CD4-positive, alpha-beta T cell treated with Interleukin-21 for 1 hour (primary cell): Measurements from ENCODE around the gene SFRP5.
A peak's percentile ranks its signal among the peaks of the same experiment; 100 is the strongest.

ENCODE experiments used
- DNase-seq: peaks from one replicate; pipeline ENCODE4 v3.0.0-alpha.2; 2020

The SFRP5 gene

DNA sequence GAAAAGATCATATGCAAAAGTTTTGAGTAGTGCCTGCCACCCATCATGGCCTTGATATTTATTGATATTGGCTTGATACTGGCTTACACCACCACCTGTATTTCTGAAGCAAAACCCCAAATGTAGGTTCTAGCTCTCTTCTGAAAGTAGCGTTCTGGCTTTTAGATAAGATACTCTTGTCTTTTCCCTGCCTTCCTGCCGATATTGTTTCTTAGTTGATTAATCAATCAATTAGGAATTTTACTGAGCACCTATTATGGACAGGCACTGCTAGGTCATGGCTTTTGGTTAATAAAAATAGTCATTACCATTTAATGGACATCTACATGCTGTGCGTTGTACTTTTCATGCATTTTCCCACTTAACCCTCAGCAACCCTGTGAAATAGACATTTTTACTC, 7.9 kb downstream of the SFRP5 start:
- DNase-seq: no peak

DNA sequence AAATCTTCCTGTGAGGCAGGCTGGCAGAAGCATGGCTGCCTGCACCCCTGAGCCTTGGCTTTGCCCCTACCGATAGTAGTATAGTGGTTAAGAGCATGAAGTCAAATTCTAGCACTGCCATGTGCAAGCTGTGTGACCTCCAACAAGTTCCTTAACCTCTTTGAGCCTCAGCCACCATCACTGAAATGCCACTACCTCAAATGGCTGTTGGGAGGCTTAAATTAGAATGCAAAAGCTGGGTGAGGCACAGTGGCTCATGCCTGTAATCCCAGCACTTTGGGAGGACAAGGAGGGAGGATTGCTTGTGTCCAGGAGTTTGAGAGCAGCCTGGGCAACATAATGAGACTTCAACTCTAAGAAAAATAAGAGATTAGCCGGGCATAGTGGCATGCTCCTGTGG, 8.4 kb downstream of the SFRP5 start:
- DNase-seq: no peak

DNA sequence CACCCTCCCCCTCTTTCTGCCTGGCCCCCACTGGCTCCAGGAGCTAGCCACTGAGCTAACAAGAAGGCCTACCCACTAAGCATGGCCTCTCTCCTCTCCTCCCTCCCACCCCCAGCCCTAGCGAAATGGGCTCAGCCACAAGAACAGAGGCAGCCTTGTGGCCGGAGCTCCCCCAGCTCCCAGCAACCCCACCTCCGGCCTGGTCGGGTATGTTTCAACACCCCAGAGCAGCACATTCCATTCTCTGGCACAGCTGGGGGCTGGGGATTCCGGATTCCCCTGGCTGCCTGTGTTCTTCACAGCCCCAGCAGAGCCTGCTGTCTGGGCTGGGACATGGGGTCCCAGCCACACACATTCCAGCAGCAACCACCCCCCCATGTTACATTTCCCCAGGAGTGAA, 9.0 kb downstream of the SFRP5 start:
- no peak for DNase-seq

DNA sequence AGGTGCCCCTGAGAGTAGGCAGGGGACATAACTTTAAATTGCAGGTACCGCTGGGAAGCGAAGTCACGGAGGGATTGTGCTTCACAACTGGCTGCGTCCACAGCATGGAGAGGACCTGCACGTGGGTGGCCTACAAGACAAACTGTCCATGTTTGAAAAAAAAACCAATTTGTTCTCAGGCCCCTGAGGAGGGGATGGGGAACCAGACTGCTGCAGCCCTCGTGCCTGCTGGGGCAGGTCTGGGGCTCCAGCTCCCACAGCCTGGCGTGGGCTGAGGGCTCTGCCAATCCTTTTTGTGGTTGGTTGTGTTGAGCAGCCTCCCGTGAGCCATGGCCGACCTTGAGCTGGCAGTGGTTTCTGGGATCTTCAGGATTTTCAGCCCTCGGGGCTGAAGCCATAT, 9.7 kb downstream of the SFRP5 start:
- DNase-seq: no peak

- DNase-seq: no peak
Measured at GRCh38 chr10:97761331-97761865, 10.4 kb downstream of the SFRP5 start.

DNA sequence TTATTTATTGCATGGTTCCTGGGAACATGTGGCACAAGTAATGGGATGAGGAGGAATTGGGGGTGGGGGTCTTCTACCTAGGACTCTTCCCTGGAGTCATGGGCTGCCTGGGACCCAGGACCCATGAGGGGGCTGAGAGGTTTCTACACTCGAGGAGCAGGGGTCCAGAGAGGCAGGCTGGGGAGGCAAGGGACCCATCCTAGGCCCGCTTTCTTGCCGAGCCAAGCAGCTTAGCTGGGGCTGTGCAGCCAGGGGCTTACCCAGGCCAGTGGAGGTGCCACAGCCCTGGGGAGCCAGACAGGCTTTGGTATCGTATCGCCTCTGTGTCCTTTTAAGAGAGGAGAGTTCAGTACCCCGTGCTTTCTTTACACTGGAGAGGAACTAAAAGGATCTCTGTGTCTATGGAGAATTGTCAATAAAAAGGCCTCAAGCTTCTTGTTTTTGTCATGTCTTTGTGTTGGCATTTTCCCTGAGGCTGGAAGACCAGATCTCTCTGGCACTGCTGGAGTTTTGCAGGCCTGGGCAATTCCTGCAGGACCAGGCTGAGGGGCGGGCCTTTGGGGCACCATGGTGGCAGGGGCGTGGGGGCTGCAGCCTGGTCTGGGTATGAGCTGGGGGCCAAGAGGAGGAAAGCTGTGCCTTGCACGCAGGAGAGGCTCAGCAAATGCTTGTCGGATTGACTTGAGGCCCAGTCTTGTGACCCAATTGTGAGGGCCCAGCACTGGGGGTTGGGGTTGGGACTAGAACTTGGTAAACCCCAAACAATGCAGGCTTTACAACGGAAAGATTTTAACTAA, 11.1 kb downstream of the SFRP5 start:
- no peak for DNase-seq

- no peak for DNase-seq
Measured at GRCh38 chr10:97759946-97760345, 11.9 kb downstream of the SFRP5 start.

DNA sequence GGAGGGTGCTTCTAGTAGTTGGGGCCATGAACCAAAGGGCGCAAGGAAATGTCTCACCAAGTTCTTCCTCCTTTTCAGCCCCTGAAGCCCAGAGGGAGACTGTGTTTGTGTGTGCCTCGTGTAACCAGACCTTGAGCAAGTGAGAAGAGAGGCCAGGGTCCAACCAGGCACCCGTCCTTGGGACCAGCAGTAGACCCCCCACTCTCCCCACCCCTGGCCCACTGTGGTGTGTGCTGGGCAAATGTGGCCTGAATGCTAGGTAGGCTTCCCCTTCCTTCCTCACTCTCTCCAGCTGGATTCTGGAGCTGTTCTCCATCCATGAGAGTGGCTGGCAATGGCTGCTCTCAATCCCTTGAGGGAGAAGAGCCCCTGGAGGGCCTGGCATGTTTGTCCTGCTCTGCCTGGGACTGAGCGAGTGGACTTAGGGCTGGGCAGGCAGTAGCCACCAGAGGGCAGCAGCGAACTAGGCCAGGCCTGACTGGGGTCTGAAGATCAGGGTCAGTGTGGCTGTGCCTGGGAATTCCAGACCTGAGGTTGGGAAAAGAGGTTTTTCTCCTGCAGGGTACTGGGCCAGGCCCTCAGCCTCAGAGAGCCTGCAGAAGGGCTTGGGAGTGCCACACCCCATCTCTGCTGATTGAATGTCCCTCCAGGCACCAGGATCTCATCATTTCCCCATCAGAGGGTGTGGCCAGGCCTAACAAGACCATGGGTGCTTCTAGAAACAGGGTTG, 12.5 kb downstream of the SFRP5 start:
- peak; percentile 49 for DNase-seq

DNA sequence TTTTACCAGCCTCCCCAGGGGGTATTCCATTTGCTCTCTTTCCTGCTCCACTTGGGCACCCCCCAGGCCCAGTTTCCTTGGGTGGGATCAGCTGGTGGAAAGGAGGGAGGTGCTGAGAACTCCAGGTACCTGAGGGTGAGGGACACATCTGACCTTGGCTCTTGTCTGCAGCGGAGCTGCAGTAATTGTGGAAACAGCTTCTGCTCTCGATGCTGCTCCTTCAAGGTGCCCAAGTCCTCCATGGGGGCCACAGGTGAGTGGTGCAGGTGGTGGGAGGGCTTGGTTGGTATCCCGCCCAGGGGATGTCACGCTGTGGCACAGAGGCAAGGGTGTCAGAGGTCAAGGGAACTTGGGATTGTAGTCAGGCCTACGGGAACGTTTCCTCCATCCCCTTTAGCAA, 14.3 kb downstream of the SFRP5 start:
- no peak for DNase-seq

GRCh38 chr10:97755718-97756117, 16.1 kb downstream of the SFRP5 start:
- no peak for DNase-seq

GRCh38 chr10:97754726-97755125, 17.1 kb downstream of the SFRP5 start:
- no peak for DNase-seq

DNA sequence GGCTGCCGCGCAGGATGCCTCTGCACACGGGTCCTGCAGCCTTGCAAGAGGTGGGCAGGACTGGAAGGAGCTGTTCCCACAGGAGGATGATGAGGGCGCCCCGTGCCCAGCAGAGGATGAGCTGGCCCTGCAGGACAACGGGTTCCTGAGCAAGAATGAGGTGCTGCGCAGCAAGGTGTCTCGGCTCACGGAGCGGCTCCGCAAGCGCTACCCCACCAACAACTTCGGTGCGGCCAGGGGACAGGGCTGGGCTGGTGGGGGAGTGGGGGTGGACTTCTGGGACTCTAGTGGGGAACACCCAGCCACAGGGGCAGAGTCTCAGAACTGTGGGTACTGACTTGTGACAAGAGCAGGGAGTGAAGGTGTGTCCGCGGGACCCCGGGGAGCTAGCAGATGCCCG, 18.8 kb downstream of the SFRP5 start:
- no peak for DNase-seq

DNA sequence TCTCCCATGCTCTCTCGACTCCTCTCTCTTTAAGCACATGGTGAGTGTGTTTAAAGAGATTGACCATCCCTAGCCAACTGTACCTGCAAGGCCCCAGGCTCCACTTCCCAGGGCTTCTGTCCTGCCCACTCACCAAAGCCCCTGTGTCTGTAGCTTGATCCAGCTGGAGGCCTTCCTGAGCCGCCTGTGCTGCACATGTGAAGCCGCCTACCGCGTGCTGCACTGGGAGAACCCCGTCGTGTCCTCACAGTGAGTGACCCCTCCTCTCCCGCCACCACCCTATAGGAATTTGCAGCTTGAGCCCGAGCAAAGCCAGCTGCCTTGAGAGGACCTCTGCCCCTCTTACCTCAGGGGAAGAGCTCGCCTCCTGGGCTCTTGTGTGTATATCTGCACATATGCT, 23.7 kb downstream of the SFRP5 start:
- DNase-seq: no peak

- no peak for DNase-seq
Measured at GRCh38 chr10:97747573-97747972, 24.2 kb downstream of the SFRP5 start.

DNA sequence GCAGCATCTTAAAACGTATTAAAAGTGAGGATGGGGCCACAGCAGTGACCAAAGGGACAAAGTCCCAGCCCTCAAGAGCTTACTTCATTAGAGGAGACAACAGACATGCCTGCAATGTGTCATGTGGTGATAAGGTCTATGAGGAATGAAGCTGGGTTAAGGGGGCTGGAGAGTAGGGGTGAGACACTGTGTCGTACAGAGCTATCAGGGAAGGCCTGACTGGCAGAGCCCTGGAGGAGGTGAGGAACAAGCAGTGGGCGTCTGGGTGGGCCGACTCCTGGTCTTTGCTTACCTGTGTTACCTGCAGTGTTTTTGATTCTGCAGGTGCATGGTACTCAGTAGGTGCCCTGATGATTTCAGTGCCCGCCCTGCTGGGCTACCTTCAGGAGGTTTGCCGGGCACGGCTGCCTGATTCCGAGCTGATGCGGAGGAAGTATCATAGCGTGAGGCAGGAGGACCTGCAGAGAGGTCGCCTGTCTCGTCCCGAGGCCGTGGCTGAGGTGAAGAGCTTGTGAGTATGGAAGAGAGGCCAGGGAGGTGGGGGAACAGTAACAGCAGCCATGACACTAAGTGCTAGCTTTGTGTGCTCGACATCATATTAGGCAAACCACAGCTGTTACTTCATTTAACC, 27.3 kb downstream of the SFRP5 start:
- no peak for DNase-seq

DNA sequence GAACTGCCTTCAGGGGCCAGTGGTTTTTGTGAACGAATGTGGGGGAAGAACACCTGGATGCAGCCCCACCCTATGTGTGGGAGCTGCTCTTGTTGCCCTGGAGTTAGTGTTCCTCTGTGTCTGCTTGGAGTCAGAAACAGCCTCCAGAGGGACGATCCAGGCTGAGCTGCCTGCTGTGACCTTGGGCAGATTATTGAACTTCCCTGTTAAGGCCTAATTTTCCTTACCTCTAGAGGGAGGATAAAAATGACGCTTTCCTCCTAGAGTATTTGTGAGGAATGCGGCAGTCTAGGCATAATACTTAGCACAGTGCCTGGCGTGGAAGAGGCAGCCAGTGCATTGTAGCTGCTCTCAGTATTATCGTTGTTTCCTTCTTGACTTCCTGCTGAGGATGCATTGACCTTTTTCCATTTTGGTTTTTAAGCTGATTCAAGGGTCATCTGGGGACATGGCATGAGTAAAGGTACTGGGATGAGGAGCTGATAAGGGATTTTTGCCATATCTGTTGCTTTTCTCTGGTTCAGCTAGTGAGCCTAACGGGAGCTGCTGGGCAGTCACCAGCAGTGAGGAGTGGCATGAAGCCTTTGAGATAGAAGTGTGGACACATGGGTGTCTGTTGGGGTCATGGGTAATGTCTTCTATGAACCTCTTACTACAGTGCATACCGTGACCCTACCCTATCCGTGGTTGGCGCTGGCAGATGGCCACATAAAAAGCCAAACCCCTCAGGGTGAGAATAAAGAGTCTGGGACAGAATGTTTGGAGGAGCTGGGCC, 28.4 kb downstream of the SFRP5 start:
- no peak for DNase-seq

DNA sequence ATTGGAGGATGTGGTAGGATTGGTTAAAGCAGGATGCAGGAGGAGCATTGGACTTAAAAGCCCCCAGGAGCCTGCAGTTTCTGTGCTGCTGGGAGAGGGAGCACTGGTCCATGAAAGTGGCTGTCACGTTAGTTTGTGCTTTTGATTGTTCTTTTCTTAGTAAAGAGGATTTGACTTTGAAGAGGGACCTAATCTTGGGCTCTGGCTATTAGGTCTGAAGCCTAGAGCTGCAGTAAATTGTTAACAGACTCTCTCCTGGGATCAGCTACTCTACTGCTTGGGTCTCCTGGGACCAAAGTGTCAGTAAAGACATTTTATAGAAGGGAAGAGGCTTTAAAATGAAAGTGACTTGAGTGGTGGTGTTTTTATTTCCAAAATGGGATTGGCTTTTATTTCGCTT, 31.2 kb downstream of the SFRP5 start:
- DNase-seq: no peak

DNA sequence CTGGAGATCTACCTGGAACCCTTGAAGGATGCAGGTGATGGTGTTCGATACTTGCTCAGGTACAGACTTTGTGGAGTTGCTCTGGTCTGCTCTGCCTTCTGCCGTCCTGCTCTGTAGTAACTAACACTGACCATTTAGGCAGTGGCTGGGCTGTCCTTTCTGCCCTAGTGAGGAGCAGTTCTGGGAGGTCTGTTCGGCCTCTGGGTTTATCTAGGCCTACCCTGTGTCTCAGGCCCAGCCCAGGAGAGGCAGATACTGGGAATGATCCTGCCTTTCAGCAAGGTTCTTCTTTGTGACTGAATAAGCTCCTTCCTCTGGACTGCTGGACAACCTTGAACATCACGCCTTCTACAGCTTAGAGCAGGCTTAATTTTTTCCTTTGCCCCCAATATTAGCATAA, 33.2 kb downstream of the SFRP5 start:
- no peak for DNase-seq

DNA sequence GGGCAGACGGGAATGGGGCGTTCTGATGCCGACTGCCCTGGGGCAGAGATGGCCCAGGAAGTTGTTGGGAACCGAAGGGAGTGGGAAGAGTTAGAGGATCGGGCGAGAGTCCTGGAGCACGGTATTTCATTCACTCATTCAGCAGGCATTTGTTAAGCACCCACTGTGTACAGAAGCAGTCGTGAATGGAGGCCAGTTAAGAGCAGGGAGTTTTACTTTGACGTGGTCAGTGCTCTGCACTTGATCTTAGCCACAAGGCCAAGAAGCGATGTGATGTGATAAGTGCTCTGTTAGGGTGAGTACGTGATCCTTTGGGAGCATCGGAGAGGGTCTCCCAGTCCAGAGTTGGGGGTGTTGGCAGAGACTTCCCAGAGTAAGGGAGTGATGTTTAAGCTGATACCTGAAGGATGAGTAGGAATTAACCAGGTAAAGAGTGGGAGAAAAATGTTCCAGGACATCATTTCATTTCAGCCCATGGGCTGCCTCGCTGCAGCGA, 34.0 kb downstream of the SFRP5 start:
- DNase-seq: peak; percentile 4

GRCh38 chr10:97736902-97737769, 34.7 kb downstream of the SFRP5 start, which contains the start of gene ZFYVE27:
ZFYVE27 (plus strand) TSS chr10:97737128; CDS start chr10:97738478, 1,350 bp downstream.
- DNase-seq: peak; percentile 95

DNA sequence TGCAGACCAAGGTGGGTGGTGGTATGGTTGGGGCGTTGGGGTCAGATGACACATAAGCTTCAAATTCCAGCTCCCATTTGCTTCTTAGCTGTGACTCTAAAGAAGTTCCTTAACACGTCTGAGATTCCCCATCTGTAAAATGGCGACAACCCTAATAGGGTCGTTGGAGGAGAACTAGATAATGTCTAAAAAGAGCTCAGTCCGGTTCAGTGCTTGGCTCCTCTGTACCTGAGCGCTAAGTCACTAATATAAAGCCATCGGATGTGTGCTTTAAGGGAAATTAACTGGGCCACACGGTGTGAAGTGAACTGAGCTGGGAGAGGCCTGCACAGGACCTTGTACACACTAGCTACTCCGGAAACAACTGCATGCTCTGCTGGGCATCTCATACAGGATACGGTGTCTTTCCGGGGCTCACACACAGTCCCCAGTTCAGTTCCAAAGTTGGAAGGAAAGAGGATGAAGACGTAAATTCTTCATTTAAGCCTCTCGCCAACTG, 35.3 kb downstream of the SFRP5 start:
- DNase-seq: no peak
